Epithelial cell of prostate (primary cell): Measurements from ENCODE around the gene PARD3B.

Experiments used
- DNase-seq: peaks from one replicate; pipeline ENCODE4 v3.0.0-alpha.2; 2011; ENCODE audit warnings: low read depth, low spot score
- H3K27ac ChIP-seq: fragments of 450-650 bp; 2 replicates; pipeline ENCODE4 v1.5.1; 2017; ENCODE audit warnings: mild to moderate bottlenecking

Gene PARD3B

GRCh38 chr2:204544961-204545860 lies at the start of gene PARD3B:
TSS of gene PARD3B (plus strand) at chr2:204545475. CDS start at chr2:204546000, 525 bp downstream.
- peak within 1 kb of the TSS; percentile 6 for H3K27ac ChIP-seq
- DNase-seq, result no peak

- DNase-seq, result no peak
- H3K27ac ChIP-seq, result no peak overlapping the region
Observed at GRCh38 chr2:204496779-204497178, 48.5 kb upstream of the PARD3B start.

- no peak overlapping the region for H3K27ac ChIP-seq
- no peak for DNase-seq
Observed at GRCh38 chr2:204497855-204498254, 47.4 kb upstream of the PARD3B start.

GRCh38 chr2:204498291-204498690 lies 47.0 kb upstream of the PARD3B start:
- DNase-seq, result no peak
- H3K27ac ChIP-seq, result no peak overlapping the region

- no peak overlapping the region for H3K27ac ChIP-seq
- no peak for DNase-seq
Observed at GRCh38 chr2:204503869-204504268, 41.4 kb upstream of the PARD3B start.

- no peak overlapping the region for H3K27ac ChIP-seq
- no peak for DNase-seq
Observed at GRCh38 chr2:204504594-204504993, 40.7 kb upstream of the PARD3B start.

- DNase-seq, result no peak
- H3K27ac ChIP-seq, result no peak overlapping the region
Observed at GRCh38 chr2:204505488-204505887, 39.8 kb upstream of the PARD3B start.

- no peak for DNase-seq
- no peak overlapping the region for H3K27ac ChIP-seq
Observed at GRCh38 chr2:204505946-204506345, 39.3 kb upstream of the PARD3B start.

- no peak for DNase-seq
- H3K27ac ChIP-seq, result no peak overlapping the region
Observed at GRCh38 chr2:204507636-204508035, 37.6 kb upstream of the PARD3B start.

- no peak overlapping the region for H3K27ac ChIP-seq
- no peak for DNase-seq
Observed at GRCh38 chr2:204510709-204511420, 34.4 kb upstream of the PARD3B start.

- no peak for DNase-seq
- no peak overlapping the region for H3K27ac ChIP-seq
Observed at GRCh38 chr2:204514439-204514838, 30.8 kb upstream of the PARD3B start.

- DNase-seq, result no peak
- H3K27ac ChIP-seq, result no peak overlapping the region
Observed at GRCh38 chr2:204515416-204515815, 29.9 kb upstream of the PARD3B start.

GRCh38 chr2:204517154-204517553 lies 28.1 kb upstream of the PARD3B start:
- H3K27ac ChIP-seq, result no peak overlapping the region
- DNase-seq, result no peak

- DNase-seq, result no peak
- H3K27ac ChIP-seq, result no peak overlapping the region
Observed at GRCh38 chr2:204529795-204530463, 15.3 kb upstream of the PARD3B start.

- no peak for DNase-seq
- no peak overlapping the region for H3K27ac ChIP-seq
Observed at GRCh38 chr2:204530464-204530805, 14.8 kb upstream of the PARD3B start.

- DNase-seq, result peak; percentile 60
- peak overlapping the region; percentile 55 for H3K27ac ChIP-seq
Observed at GRCh38 chr2:204533629-204534370, 11.5 kb upstream of the PARD3B start.

- H3K27ac ChIP-seq, result no peak overlapping the region
- no peak for DNase-seq
Observed at GRCh38 chr2:204535356-204535755, 9.9 kb upstream of the PARD3B start.

- no peak overlapping the region for H3K27ac ChIP-seq
- no peak for DNase-seq
Observed at GRCh38 chr2:204535764-204536163, 9.5 kb upstream of the PARD3B start.

- no peak overlapping the region for H3K27ac ChIP-seq
Observed at GRCh38 chr2:204538182-204539018, 6.9 kb upstream of the PARD3B start.

GRCh38 chr2:204539019-204539385 lies 6.3 kb upstream of the PARD3B start:
- no peak overlapping the region for H3K27ac ChIP-seq
- no peak for DNase-seq

More at GRCh38 chr2:204538182-204539018, 6.9 kb upstream of the PARD3B start:
- DNase-seq, result no peak
